8988T (cell line): Measurements from ENCODE around the gene OR4E2.
"Not testable (repeated sequence)": the region's sequence is repeated elsewhere in the genome, so short reads cannot be mapped to it uniquely, and the experiment has no call there.

Source experiments
- DNase-seq: peaks from one replicate; pipeline ENCODE4 v3.0.0; 2011

Gene OR4E2

DNA sequence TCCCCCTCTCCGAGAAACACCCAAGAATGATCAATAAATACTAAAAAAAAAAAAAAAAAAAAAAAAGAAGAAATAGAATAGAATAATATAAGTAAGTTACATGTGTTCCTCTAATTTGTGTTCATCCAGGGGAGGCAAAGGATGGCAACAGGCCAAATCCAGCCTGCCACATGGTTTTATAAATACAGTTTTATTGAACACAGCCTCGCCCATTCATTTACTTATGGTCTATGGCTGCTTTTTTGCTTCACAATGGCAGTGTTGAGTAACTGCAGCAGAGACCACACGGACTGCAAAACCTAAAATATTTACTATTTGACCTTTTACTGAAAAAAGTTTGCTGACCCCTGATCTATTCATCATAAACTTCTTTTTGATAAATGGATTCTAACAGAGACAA is 44.9 kb downstream of the OR4E2 start:
- DNase-seq, result not testable (repeated sequence)

- DNase-seq, result no peak
These were observed 45.9 kb downstream of the OR4E2 start for GRCh38 chr14:21699551-21699950.

DNA sequence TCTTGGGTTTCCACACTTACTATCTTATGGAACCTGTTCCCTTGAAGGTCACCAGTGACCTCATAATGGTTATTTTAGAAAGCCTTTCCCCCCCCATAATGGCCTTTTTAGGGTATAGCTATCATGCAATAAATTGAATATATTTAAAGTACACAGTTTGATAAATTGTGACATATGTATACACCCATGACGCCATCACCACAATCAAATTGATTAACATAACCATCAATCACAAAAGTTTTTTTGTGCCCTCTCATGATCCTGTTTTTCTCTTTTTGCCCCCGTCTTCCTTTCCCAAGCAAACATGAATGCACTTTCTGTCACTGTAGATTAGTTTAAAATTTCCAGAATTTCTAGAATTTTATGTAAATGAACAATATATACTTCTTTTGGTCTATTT is 48.7 kb downstream of the OR4E2 start:
- no peak for DNase-seq

DNA sequence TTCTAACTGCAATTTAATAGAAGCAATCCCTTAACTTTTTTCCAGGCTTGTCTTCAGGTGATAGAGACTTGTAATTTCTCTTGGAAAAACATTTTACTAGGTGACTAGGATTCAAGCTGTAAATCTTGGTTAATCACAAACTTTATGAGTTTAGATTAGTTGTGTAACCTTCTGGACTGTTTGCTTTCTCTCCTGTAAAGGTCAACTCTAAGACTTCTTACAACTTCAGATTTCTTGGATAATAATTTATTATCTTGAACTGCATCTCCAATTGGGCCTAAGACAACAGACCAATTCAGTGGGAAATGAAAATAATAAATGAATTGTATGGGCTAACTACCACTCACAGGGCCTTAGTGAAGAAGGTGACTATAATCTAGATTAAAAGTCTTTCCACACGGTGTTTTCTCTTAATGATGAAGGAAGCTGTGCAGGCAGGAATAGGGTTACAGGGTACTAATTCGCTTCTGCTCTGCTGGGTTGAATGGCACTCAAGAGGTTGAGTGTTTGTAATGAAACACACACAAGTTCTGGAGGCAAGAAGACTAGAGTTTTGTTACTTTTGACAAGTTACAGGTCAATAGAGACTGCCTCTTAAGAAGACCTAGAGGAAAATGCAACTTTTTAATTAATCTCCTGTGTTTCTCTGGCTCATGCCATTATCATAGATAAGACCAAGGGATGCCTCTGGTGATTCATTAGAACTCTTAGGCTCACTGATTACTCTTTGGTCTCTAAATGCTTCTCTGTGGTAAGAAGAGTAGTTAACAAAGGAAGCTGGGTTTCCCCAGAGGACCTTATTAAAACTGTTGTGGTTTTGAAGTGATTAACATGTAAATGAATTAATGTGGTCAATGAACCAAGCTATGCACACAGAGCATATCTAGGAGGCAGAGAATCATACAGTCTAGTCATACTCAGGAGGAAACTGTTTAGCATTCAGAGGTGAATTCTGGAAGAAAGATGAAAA is 50.0 kb downstream of the OR4E2 start:
- DNase-seq, result no peak

DNA sequence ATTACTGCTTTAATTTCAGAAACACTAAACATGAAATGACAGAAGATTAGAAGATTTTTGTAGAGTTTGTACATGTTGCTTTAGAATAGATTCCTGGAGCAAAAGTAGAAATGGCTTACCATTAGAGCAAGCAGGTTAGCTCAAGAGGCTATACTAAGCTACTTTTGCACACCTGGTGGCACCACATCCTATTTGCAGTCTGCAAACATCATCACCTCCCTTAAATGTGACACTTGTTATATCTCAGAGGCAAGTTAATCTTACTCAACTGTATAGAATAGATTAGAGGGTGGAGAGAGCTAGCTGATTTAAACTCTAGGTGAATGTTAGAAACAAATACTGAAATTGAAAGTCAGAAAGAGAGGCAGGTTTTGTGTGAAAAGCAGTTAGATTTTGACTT is 50.7 kb downstream of the OR4E2 start:
- DNase-seq, result no peak

DNA sequence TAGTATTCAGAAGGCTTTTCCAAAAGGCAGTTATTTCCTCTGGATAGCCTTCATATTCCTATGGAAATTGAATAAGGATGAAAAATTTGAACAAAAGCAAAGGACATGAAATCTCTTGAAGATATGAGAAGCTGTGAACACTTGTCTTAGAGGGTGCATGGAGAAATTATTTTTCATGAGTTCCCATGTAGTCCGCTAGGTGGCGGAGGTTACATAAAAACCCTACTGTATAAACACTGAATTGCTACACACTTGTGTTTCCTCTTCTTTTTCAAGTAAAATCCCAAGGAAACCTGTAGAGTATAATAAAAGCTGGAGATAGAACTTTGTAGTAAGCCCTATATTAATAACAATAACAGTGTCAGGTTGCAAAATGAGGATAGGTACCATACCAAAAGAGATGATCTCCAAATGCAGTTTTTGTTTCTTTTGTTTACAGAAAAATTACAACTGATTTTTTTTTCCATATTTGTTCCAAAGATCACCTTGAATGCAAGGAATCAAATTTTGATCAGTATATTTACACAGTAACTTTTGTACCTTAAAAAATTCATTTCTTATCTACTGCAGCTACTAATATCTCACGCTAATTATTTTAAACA is 57.8 kb downstream of the OR4E2 start:
- DNase-seq, result no peak

DNA sequence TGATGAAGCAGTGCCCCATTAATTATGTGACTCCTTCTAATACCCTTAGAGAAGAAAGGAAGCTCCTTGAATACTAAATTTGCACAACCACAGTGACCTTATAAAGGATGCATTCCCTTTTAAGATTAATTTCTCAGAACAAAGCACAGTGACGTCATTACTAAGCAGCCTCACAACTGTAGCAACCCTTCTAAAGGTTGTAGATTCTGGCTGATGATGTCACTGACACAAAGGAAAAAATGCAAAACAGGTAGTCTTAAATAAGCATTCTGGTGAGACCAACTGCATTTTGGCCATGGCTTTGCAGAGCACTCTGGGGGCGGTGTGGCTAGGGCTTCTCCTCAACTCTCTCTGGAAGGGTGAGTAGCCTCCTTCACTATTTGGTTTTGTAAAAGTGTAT is 58.4 kb downstream of the OR4E2 start:
- DNase-seq, result no peak

- DNase-seq, result no peak
These were observed 60.8 kb downstream of the OR4E2 start for GRCh38 chr14:21714318-21714929.
